NCI-H146 treated with DMSO at 0.1 percent for 48 hours (cell line): ENCODE results near the gene KLK6.

Source experiments
- DNase-seq: peaks from one replicate; lab custom pipeline; 2025; ENCODE audit not compliant: unreplicated experiment; lab: John Stamatoyannopoulos, UW

Gene KLK6

DNA sequence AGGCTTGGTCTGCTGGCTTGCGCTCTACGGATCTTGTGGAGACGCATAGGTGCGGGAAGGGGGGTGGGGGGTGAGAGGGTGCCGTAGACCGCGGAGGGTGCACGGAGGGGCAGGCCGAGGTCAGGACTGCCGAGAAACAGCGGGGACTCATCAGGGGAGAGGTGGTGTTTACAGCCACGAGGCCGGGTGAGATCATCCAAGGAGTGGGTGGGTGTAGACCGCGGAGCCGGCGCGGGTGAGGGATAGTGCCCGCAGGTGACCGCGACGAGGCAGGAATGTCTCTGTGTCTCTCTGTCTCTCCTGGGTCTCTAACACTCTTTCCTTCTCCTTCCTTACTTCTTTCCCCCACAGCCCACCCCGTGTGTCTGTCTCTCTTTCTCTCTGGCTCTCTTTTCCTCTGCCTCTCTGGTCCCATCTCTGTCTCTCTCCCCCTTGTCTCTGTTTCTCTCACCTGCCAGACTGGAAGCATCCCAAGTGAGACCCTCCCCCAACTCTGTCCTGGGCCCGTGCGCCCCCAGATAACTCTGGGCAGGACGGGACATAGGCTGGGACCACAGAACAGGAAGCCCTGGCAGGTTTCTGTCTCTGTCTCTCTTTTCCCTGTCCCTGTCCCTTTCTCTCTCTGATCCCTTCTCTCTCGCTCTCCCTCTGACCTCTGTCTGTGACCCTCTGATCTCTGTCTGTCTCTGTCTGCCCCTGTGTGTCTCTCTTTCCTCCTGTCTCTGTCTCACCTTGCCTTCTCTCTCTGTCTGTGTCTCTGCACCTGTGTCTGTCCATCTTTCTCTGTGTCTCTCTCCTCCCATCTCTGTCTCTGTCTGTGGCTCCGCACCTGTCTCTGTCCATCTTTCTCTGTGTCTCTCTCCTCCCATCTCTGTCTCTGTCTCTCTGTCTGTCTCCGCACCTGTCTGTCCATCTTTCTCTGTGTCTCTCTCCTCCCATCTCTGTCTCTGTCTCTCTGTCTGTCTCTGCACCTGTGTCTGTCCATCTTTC, 56.4 kb downstream of the KLK6 start:
- DNase-seq, result no peak

DNA sequence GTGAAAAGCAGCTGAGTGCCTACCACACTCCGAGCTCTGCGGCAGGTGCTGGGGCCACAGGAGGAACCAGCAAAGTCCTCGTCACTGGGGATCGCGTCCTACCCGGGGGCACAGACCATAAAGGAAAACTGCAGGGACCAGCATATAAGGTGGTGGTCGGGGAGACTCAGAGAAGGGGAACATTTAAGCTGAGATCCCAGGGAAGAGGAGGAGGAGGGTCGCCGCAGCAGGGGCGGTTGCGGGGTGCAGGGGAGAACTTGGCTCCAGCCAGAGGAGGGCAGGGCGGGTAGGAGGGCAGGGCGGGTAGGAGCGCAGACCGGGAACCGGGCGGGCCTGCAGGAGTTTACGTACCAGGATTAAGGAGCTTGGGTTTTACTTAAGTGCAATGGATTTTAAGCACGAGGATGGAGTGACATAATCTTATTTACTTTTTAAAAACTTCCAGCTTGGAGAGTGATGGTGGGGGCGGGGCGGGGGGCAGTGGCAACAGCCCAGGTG, 57.2 kb downstream of the KLK6 start:
- DNase-seq, result no peak

DNA sequence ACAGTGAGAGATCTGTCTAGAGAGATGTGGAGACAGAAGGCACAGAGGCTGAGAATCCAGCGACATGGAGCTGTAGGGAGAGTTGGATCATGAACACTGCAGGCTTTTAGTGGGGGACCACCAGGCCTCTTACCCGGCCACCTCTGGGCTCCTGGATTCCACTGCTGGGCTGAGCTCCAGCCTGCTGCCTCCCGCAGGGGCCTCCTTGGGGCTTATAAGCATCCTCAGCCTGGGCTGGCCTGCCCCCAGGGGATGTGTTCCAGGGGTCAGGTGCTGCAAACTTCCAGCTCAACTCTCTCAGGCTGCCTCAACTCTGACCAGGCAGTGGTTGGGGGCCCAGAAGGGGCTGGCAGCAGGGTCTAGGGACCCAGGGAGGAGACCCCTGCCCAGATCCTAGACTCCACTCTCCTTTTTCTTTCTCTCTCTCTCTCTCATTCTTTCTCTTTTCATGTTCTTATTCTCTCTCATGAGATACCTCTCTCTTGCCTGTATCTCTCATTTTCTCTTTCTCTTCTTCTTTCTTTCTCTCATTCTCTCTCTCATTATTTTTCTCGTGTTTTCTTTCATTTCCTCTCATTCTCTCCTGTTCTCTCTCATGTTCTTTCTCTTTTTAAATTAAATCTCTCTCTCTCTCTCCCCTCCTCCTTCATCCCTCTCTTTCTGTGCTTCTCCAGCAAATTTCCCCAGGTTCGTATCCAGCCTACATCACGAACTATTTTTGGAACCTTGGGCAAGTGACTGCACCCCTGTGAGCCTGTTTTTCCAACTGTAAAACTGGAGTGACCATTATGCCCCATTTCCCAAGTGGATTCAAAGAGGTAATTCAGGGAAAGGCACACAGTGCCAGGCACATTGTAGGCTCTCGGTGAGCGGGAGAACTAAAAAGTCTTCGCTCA, 57.9 kb downstream of the KLK6 start, which contains the start of gene KLK4:
Gene KLK4 (minus strand): TSS at position 190 of the 896 bp plus-strand sequence. CDS start 657 bp downstream, outside the sequence.
- no peak for DNase-seq

DNA sequence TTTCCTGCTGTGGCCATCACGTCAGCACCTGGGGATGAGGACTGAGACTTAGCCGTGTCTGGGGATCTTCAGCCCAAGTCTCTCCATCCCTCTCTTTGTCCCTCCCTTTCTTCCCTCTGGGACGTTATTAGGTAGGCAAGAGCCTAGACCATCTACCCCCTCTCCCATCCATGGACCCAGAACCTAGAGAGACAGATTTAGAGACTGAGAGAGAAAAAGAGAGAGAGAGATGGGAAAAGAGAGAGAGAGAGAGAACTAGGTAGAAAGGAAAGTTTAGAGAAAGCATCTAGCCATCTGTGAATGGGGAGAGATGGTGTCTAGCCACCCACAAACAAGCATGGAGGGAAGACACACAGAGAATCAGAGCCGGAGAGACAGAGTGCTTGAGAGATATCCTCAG, 58.7 kb downstream of the KLK6 start:
- no peak for DNase-seq

DNA sequence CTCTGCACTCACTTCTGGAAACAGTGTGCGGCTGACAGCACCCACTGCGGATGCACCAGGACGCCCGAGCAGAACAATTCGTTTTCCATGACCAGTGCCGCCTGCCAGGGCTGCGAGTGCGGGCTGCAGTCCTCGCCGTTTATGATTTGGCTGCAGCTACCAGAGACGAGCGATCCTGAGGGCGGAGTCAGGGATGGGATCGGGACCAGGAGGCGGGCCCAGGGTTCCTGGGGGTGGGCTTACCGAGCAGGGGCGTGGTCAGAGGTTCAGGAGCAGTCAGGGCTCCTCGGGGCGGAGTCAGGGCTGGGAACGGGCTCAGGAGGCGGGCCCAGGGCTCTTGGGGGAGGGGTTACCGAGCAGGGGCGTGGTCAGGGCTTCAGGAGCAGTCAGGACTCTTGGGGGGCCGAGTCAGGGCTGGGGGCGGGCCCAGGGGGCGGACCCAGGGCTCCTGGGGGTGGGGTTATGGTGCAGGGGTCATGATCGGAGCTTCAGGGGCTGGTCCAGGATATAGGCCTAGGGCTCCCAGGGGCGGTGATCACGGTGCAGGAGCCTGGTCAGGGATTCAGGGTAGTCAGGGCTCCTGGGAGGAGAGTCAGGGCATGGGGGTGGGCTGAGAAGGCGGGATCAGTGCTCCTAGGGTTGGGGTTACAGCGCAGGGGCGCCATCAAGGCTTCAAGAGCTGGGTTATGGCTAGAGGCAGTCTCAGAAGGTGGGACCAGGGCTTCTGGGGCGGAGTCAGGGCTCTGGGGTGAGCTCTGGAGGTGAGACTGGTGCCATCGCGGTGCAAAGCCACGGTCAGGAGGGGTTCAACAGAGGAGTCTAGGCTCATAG, 59.9 kb downstream of the KLK6 start:
- DNase-seq, result peak; percentile 66
